K562 (cell line): ENCODE data around the gene PHETA1. TPM values are rescaled to one million over a fixed set of nuclear protein-coding genes. Genes with fewer than 3 reads are reported as not detected.

Source experiments
- BCOR ChIP-seq: fragments of 450-650 bp; IDR thresholded peaks from 2 replicates; pipeline ENCODE4 v1.6.1; 2016
- BRCA1 ChIP-seq, 2 experiments: fragments of 450-650 bp in 1 of 2; sonication (generic) in 1 of 2; formaldehyde crosslinking in 1 of 2; IDR thresholded peaks; 2 replicates each; pipeline versions ENCODE4 v1.5.0 to v1.6.1; 2017 to 2020; ENCODE audit warnings: mild to moderate bottlenecking in 1 of 2, missing genetic modification reagents in 1 of 2
- CHD2 ChIP-seq: IDR thresholded peaks from 2 replicates; pipeline ENCODE4 v1.6.1; 2011; ENCODE audit warnings: low read depth, low read length
- GABPA ChIP-seq: fragments of 200-800 bp; sonication (Bioruptor generic); conservative IDR thresholded peaks from 2 replicates; pipeline ENCODE4 v1.6.1; 2016; ENCODE audit warnings: low read depth, missing genetic modification characterization, missing compliant biosample characterization
- GTF2A2 ChIP-seq: IDR thresholded peaks from 2 replicates; pipeline ENCODE4 v1.6.1; 2016; ENCODE audit warnings: mild to moderate bottlenecking, missing genetic modification characterization, missing compliant biosample characterization
- HDAC6 ChIP-seq: IDR thresholded peaks from 2 replicates; pipeline ENCODE4 v1.6.1; 2012; ENCODE audit warnings: low read depth, mild to moderate bottlenecking, control low read depth, inconsistent platforms, low read length, moderate library complexity
- KDM1A ChIP-seq, 2 experiments: fragments of 450-650 bp; IDR thresholded peaks; 2 replicates each; pipeline ENCODE4 v1.6.1; 2016; ENCODE audit warnings: mild to moderate bottlenecking in 2 of 2
- MXI1 ChIP-seq: IDR thresholded peaks from 2 replicates; pipeline ENCODE4 v1.6.1; 2011; ENCODE audit warnings: low read depth, mild to moderate bottlenecking, improper control_type of control experiment, low read length
- XRCC3 ChIP-seq: fragments of 450-650 bp; IDR thresholded peaks from 2 replicates; pipeline ENCODE4 v1.6.1; 2017; ENCODE audit warnings: mild to moderate bottlenecking, moderate library complexity
- ZNF124 ChIP-seq: sonication (generic); formaldehyde crosslinking; IDR thresholded peaks from 2 replicates; pipeline ENCODE4 v1.8.1; 2022; ENCODE audit warnings: missing genetic modification reagents
- ZNF431 ChIP-seq: sonication (generic); formaldehyde crosslinking; IDR thresholded peaks from 2 replicates; pipeline ENCODE4 v1.8.0; 2022; ENCODE audit warnings: mild to moderate bottlenecking, missing genetic modification reagents
- polyA plus RNA-seq, 8 experiments: library from polyadenylated mRNA; depleted of rRNA in 4 of 8; stranded (reverse) in 5 of 8; unstranded in 3 of 8; fragments of >200 nt; fragmentation: Nextera tagmentation in 2 of 8; fragmentation: Illumina TruSeq in 1 of 8; extraction: Ambion mirVana in 2 of 8; extraction: Trizol in 1 of 8; gene quantifications; 2 replicates each; pipeline versions ENCODE4 v1.2.1 to v1.2.3, GENCODE V29; 2011 to 2014; ENCODE audit warnings: inconsistent platforms in 1 of 8, missing spikeins in 1 of 8
- total RNA-seq, 7 experiments: library from RNA; depleted of rRNA in 6 of 7; stranded (reverse); fragments of >200 nt in 6 of 7; fragmentation: Illumina TruSeq in 2 of 7; extraction: Trizol in 2 of 7; gene quantifications; 2 replicates each; pipeline versions ENCODE4 v1.2.1 to v1.2.3, GENCODE V29; 2011 to 2021; ENCODE audit warnings: low replicate concordance in 1 of 7
- TF ChIP-seq, protein P1 (sequence below): fragments of 450-650 bp; IDR thresholded peaks from 2 replicates; pipeline ENCODE4 v1.6.1; 2016; ENCODE audit warnings: low read depth, mild to moderate bottlenecking, moderate library complexity
- TF ChIP-seq, protein P2 (sequence below): fragments of 200-800 bp; sonication (Bioruptor generic); IDR thresholded peaks from 2 replicates; pipeline ENCODE4 v1.6.1; 2017; ENCODE audit warnings: missing genetic modification characterization, missing compliant biosample characterization
- TF ChIP-seq, protein P3 (sequence below): IDR thresholded peaks from 2 replicates; pipeline ENCODE4 v1.6.1; 2011; ENCODE audit warnings: borderline replicate concordance, low read depth, mild to moderate bottlenecking, moderate library complexity, low read length; ENCODE audit not compliant: insufficient read depth, poor library complexity, severe bottlenecking
- TF ChIP-seq, protein P4 (sequence below): sonication (generic); formaldehyde crosslinking; IDR thresholded peaks from 2 replicates; pipeline ENCODE4 v1.8.1; 2023; ENCODE audit warnings: mild to moderate bottlenecking, missing genetic modification reagents, moderate library complexity
- TF ChIP-seq, protein P5 (sequence below): fragments of 450-650 bp; IDR thresholded peaks from 2 replicates; pipeline ENCODE4 v1.6.1; 2017; ENCODE audit warnings: antibody characterized with exemption, mild to moderate bottlenecking
- TF ChIP-seq, protein P6 (sequence below): sonication (generic); formaldehyde crosslinking; IDR thresholded peaks from 2 replicates; pipeline ENCODE4 v1.8.0; 2022; ENCODE audit warnings: mild to moderate bottlenecking, missing genetic modification reagents

Gene PHETA1
- total and polyA plus RNA-seq, 9 of the 15 experiments (the other 6 are each of a cell fraction or from before 2014, with no cell fraction given), result 0.03 to 12.4 (median 3.0) TPM

DNA sequence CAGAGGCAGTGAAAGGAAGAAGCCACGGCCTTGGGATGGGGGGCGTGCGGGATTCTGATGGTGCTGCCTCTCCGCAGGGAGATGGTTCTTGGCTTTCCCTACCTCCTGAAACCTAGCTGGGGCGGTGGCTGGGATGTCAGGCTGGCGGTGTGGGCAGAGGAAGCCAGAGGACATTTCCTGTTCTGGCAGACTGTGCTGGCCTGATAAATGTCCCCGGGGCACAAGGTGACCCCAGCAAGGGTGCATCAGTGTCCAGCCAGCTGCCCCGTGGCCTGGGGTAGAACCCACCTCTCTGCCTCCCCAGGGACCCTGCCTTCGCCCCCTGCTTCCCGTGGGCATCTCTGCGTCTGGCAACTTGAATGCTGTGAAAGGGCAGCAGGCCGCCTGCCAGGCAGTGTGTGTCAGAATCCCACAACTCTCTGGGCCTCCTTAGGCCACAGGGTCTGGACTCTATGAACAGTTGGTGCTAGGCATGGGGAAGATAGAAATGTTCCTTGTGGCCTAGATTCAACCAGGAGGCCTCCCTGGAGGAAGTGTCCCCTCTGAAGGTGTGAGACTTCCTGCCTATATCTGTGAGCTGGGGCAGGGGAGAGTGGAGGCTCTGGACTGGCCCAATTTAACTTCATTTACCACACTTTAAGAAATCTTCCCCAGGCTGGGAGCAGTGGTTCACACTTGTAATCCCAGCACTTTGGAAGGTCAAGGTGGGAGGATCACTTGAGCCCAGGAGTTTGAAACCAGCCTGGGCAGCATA is 41.7 kb upstream of the PHETA1 start (continued):
- no peak for TF ChIP-seq ZNF124 (CRISPR knock-in tag)
- no peak for TF ChIP-seq XRCC3
- TF ChIP-seq, protein P1, sequence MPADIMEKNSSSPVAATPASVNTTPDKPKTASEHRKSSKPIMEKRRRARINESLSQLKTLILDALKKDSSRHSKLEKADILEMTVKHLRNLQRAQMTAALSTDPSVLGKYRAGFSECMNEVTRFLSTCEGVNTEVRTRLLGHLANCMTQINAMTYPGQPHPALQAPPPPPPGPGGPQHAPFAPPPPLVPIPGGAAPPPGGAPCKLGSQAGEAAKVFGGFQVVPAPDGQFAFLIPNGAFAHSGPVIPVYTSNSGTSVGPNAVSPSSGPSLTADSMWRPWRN, result no peak
- no peak for TF ChIP-seq MXI1
- TF ChIP-seq, protein P2, sequence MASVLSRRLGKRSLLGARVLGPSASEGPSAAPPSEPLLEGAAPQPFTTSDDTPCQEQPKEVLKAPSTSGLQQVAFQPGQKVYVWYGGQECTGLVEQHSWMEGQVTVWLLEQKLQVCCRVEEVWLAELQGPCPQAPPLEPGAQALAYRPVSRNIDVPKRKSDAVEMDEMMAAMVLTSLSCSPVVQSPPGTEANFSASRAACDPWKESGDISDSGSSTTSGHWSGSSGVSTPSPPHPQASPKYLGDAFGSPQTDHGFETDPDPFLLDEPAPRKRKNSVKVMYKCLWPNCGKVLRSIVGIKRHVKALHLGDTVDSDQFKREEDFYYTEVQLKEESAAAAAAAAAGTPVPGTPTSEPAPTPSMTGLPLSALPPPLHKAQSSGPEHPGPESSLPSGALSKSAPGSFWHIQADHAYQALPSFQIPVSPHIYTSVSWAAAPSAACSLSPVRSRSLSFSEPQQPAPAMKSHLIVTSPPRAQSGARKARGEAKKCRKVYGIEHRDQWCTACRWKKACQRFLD (CRISPR knock-in tag), result 0 out of 2 replicates have a peak, but pooled peaks have one; percentile 13
- peak; percentile 51; the same call in 1 of the 2 replicates for TF ChIP-seq BCOR
- TF ChIP-seq ZNF431 (CRISPR knock-in tag), result no peak
- TF ChIP-seq, protein P3, sequence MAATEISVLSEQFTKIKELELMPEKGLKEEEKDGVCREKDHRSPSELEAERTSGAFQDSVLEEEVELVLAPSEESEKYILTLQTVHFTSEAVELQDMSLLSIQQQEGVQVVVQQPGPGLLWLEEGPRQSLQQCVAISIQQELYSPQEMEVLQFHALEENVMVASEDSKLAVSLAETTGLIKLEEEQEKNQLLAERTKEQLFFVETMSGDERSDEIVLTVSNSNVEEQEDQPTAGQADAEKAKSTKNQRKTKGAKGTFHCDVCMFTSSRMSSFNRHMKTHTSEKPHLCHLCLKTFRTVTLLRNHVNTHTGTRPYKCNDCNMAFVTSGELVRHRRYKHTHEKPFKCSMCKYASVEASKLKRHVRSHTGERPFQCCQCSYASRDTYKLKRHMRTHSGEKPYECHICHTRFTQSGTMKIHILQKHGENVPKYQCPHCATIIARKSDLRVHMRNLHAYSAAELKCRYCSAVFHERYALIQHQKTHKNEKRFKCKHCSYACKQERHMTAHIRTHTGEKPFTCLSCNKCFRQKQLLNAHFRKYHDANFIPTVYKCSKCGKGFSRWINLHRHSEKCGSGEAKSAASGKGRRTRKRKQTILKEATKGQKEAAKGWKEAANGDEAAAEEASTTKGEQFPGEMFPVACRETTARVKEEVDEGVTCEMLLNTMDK, result no peak
- TF ChIP-seq GABPA (tag), result 0 out of 2 replicates have a peak, but pooled peaks have one; percentile 5
- TF ChIP-seq, protein P4, sequence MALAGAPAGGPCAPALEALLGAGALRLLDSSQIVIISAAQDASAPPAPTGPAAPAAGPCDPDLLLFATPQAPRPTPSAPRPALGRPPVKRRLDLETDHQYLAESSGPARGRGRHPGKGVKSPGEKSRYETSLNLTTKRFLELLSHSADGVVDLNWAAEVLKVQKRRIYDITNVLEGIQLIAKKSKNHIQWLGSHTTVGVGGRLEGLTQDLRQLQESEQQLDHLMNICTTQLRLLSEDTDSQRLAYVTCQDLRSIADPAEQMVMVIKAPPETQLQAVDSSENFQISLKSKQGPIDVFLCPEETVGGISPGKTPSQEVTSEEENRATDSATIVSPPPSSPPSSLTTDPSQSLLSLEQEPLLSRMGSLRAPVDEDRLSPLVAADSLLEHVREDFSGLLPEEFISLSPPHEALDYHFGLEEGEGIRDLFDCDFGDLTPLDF (CRISPR knock-in tag), result no peak
- no peak for TF ChIP-seq HDAC6
- TF ChIP-seq, protein P5, sequence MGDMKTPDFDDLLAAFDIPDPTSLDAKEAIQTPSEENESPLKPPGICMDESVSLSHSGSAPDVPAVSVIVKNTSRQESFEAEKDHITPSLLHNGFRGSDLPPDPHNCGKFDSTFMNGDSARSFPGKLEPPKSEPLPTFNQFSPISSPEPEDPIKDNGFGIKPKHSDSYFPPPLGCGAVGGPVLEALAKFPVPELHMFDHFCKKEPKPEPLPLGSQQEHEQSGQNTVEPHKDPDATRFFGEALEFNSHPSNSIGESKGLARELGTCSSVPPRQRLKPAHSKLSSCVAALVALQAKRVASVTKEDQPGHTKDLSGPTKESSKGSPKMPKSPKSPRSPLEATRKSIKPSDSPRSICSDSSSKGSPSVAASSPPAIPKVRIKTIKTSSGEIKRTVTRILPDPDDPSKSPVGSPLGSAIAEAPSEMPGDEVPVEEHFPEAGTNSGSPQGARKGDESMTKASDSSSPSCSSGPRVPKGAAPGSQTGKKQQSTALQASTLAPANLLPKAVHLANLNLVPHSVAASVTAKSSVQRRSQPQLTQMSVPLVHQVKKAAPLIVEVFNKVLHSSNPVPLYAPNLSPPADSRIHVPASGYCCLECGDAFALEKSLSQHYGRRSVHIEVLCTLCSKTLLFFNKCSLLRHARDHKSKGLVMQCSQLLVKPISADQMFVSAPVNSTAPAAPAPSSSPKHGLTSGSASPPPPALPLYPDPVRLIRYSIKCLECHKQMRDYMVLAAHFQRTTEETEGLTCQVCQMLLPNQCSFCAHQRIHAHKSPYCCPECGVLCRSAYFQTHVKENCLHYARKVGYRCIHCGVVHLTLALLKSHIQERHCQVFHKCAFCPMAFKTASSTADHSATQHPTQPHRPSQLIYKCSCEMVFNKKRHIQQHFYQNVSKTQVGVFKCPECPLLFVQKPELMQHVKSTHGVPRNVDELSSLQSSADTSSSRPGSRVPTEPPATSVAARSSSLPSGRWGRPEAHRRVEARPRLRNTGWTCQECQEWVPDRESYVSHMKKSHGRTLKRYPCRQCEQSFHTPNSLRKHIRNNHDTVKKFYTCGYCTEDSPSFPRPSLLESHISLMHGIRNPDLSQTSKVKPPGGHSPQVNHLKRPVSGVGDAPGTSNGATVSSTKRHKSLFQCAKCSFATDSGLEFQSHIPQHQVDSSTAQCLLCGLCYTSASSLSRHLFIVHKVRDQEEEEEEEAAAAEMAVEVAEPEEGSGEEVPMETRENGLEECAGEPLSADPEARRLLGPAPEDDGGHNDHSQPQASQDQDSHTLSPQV, result peak; percentile 54; the same call in 1 of the 2 replicates
- TF ChIP-seq BRCA1 (IDR thresholded peaks at IDR 0.05), result no peak
- no peak for TF ChIP-seq BRCA1 (CRISPR knock-in tag; IDR thresholded peaks at IDR 0.05)
- TF ChIP-seq, protein P6, sequence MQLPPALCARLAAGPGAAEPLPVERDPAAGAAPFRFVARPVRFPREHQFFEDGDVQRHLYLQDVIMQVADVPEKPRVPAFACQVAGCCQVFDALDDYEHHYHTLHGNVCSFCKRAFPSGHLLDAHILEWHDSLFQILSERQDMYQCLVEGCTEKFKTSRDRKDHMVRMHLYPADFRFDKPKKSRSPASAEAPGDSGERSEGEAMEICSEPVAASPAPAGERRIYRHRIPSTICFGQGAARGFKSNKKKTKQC (CRISPR knock-in tag), result no peak
- TF ChIP-seq GTF2A2 (tag), result no peak
- no peak for TF ChIP-seq KDM1A (IDR thresholded peaks at IDR 0.05)
- no peak for TF ChIP-seq CHD2
